Smooth muscle cell of the pulmonary artery (primary cell): Measurements from ENCODE around the gene ADAM23. TPM values are rescaled to one million over a fixed set of nuclear protein-coding genes. Genes with fewer than 3 reads are reported as not detected.

Experiments
- total RNA-seq: library from RNA; depleted of rRNA; stranded (reverse); fragments of >200 nt; gene quantifications from 2 replicates; pipeline ENCODE4 v1.2.3, GENCODE V29; 2014

The ADAM23 gene, protein sequence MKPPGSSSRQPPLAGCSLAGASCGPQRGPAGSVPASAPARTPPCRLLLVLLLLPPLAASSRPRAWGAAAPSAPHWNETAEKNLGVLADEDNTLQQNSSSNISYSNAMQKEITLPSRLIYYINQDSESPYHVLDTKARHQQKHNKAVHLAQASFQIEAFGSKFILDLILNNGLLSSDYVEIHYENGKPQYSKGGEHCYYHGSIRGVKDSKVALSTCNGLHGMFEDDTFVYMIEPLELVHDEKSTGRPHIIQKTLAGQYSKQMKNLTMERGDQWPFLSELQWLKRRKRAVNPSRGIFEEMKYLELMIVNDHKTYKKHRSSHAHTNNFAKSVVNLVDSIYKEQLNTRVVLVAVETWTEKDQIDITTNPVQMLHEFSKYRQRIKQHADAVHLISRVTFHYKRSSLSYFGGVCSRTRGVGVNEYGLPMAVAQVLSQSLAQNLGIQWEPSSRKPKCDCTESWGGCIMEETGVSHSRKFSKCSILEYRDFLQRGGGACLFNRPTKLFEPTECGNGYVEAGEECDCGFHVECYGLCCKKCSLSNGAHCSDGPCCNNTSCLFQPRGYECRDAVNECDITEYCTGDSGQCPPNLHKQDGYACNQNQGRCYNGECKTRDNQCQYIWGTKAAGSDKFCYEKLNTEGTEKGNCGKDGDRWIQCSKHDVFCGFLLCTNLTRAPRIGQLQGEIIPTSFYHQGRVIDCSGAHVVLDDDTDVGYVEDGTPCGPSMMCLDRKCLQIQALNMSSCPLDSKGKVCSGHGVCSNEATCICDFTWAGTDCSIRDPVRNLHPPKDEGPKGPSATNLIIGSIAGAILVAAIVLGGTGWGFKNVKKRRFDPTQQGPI
- 14.3 and 28.9 TPM in 2 replicates for total RNA-seq

DNA sequence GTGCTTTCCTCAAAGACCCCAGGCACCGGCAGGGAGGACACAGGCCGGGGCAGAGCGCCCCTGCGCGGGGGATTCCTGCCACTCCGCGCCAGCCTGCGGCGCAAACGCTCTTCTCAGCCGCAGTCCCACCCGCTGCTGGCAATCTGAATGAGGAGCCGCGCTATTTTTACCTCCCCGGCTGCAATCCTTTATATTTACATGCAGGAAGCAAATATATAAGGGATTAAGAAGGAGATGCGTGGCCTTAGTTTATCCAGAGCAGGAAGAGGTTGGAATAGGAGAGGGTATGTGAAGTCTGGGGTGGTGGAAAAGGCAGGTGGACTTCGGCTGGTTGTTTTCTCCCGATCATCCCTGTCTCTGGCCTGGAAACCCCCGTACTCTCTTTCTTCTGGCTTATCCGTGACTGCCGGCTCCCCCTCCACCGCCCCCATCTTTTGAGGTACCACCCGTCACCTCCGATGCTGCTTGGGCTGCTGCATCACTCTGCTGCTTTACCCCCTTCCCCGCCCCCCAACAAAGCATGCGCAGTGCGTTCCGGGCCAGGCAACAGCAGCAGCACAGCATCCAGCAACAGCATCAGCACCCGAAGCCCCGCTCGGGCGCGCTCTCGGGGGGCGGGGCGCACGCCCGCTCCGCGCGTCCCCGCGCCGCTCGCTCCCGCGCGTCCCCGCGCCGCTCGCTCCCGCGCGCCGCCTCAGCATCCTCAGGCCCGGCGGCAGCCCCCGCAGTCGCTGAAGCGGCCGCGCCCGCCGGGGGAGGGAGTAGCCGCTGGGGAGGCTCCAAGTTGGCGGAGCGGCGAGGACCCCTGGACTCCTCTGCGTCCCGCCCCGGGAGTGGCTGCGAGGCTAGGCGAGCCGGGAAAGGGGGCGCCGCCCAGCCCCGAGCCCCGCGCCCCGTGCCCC is at the start of gene ADAM23:
Gene ADAM23 (plus strand): TSS at position 700 of the 902 bp plus-strand sequence. CDS start 335 bp downstream, outside the sequence.

DNA sequence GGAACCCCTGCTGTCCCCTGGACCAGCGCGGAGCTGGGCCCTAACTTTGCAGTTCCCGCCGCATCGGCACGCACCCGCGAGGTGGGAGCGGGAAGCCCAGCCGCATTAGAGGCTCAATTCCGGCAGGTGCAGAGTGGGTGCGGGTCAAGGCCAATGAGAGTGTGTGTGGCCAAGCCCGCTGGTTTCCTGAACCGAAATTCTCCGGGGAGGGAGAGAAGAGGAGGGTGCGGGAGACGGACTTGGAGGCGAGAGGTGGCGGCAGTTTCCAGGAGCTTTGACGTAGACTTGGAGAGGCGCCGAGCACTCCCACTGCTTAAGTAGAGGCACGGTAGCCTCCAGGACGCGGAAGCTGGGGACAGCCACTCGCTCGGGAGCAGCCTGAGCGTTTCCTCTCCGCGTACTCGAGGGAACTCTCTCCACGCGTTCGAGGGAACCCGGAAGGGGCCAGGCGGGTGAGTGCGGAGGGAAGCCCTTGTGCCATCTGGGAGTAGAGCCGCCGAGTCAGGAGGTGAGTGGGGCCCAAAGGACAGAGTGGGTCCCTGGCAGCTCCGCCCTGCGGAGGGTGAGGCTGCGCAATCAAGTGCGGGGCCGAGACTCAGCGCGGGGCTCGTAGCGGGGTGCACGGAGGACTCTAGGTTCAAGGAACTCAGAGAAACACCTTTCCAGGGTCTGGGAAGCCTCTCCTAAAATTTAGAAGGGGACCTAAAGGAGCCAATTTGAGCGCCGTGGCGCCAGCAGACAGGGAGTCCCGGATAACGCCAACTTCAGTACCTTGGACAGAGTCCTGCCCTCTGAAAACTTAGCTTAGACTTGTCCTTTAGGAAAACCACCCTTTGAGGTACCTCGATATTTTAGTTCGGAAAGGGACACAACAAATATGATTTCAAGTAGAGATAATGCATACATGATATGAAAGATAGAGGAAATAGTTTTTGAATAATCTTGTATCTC is 199.0 kb downstream of the ADAM23 start, which contains the start of gene FAM237A:
Gene FAM237A (plus strand): TSS at position 413 of the 951 bp plus-strand sequence. CDS start 1,750 bp downstream, outside the sequence.

Other genes starting within 250 kb of the ADAM23 start
- 16.7 and 17.0 TPM in 2 replicates for gene ZDBF2, start 168.9 kb upstream of the ADAM23 start, total RNA-seq
- gene FAM237A, start 199.0 kb downstream of the ADAM23 start, total RNA-seq = not detected in 2 replicates